Fibroblast of skin of abdomen (primary cell): ENCODE results near the gene SLC8A1.
A peak's percentile ranks its signal among the peaks of the same experiment; 100 is the strongest.

Experiments used
- DNase-seq: peaks from one replicate; pipeline ENCODE4 v3.0.0-alpha.2; 2013

Gene SLC8A1

GRCh38 chr2:40225670-40226210 lies 226.2 kb downstream of the SLC8A1 start:
- DNase-seq, result no peak

- DNase-seq, result no peak
Observed at GRCh38 chr2:40224318-40224717, 227.6 kb downstream of the SLC8A1 start.

GRCh38 chr2:40220177-40220925 lies 231.5 kb downstream of the SLC8A1 start:
- DNase-seq, result peak; percentile 64

GRCh38 chr2:40219141-40219540 lies 232.7 kb downstream of the SLC8A1 start:
- no peak for DNase-seq

- DNase-seq, result no peak
Observed at GRCh38 chr2:40218679-40219078, 233.2 kb downstream of the SLC8A1 start.

GRCh38 chr2:40213619-40214018 lies 238.3 kb downstream of the SLC8A1 start:
- no peak for DNase-seq

GRCh38 chr2:40213071-40213470 lies 238.8 kb downstream of the SLC8A1 start:
- DNase-seq, result peak; percentile 77

GRCh38 chr2:40210968-40211353 lies 240.9 kb downstream of the SLC8A1 start:
- DNase-seq, result no peak

GRCh38 chr2:40210344-40210967 lies 241.4 kb downstream of the SLC8A1 start:
- no peak for DNase-seq

GRCh38 chr2:40209761-40210160 lies 242.1 kb downstream of the SLC8A1 start:
- no peak for DNase-seq

GRCh38 chr2:40208463-40208862 lies 243.4 kb downstream of the SLC8A1 start:
- no peak for DNase-seq

GRCh38 chr2:40204268-40204667 lies 247.6 kb downstream of the SLC8A1 start:
- peak; percentile 84 for DNase-seq

GRCh38 chr2:40202798-40203400 lies 249.0 kb downstream of the SLC8A1 start:
- DNase-seq, result peak; percentile 70

GRCh38 chr2:40201425-40201824 lies 250.5 kb downstream of the SLC8A1 start:
- no peak for DNase-seq

- DNase-seq, result peak; percentile 60
Observed at GRCh38 chr2:40200366-40200915, 251.4 kb downstream of the SLC8A1 start.

- DNase-seq, result peak; percentile 78
Observed at GRCh38 chr2:40199771-40200170, 252.1 kb downstream of the SLC8A1 start.

GRCh38 chr2:40197121-40197520 lies 254.8 kb downstream of the SLC8A1 start:
- peak; percentile 28 for DNase-seq

GRCh38 chr2:40193670-40194026 lies 258.2 kb downstream of the SLC8A1 start:
- DNase-seq, result no peak

GRCh38 chr2:40192864-40193669 lies 258.8 kb downstream of the SLC8A1 start:
- DNase-seq, result peak; percentile 82

- DNase-seq, result no peak
Observed at GRCh38 chr2:40190457-40190856, 261.4 kb downstream of the SLC8A1 start.

- DNase-seq, result no peak
Observed at GRCh38 chr2:40189881-40190280, 262.0 kb downstream of the SLC8A1 start.

GRCh38 chr2:40187054-40187453 lies 264.8 kb downstream of the SLC8A1 start:
- DNase-seq, result no peak

- DNase-seq, result no peak
Observed at GRCh38 chr2:40184551-40184950, 267.3 kb downstream of the SLC8A1 start.
